ES-I3 (cell line): ENCODE results near the gene TAF3.

Experiments used
- H3K36me3 ChIP-seq: 2 replicates; pipeline ENCODE4 v1.6.1; 2013; ENCODE audit warnings: mild to moderate bottlenecking, low read length, control low read depth, moderate library complexity; ENCODE audit not compliant: insufficient read depth
- H3K4me1 ChIP-seq: 2 replicates; pipeline ENCODE4 v1.6.1; 2013; ENCODE audit warnings: mild to moderate bottlenecking, control low read depth, low read length; ENCODE audit not compliant: insufficient read depth
- H3K9ac ChIP-seq: 2 replicates; pipeline ENCODE4 v1.6.1; 2013; ENCODE audit warnings: low read depth, mild to moderate bottlenecking, low read length, moderate library complexity
- H3K9me3 ChIP-seq: 2 replicates; pipeline ENCODE4 v1.6.1; 2013; ENCODE audit warnings: mild to moderate bottlenecking, low read length, moderate library complexity; ENCODE audit not compliant: control insufficient read depth, insufficient read depth

TAF3 gene

DNA sequence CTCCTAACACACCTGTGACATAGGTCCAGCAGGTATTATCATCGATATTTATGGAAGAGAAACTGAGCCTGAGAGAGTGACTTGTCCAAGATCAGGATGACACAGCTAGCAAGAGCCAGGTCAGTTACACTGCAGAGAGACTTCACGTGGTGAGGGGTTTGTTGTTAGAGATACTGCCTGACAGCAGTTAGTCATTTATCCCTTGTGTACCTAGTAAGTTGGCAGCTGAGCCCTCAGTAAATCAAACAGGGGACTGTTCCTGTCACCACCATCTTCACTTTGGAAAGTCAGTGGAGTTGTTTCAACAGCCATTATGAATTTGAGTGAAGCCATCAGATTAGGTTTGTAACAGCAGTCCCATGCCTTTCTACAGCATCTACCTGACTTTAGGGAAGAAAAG is 148.7 kb downstream of the TAF3 start:
- Histone ChIP-seq H3K36me3 (peaks cover 6% of the 10 kb centered on the region), H3K9ac (no peak overlapping the region), H3K4me1 (no peaks in the 10 kb centered on the region), H3K9me3 (no peaks in the 10 kb centered on the region)

DNA sequence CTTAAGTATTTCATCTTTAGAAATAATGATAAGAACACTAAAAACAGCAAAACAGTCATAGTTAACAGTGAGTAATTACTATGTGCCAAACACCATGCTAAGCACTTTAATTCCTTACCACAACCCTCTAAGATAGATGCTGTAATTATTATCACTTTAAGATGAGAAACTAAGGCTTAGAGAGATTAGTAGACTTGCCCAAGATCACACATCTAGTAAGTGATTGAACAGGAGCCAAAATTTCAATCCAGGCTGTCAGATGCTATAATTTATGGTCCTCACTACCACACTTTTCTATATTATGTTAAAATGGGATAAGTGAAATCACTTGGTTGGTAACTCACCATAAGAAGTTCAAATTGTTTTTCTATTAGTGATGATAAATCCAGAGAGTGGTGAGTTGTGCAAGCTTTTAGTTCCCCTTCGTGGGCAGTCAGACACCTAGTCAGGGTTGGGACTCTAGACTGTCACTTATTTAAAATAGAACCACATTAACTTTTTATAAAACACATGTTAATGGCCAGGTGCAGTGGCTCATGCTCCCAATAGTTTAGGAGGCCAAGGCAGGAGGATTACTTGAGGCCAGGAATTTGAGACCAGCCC is 150.3 kb downstream of the TAF3 start:
- Histone ChIP-seq H3K4me1 (no peaks in the 10 kb centered on the region), H3K9ac (no peak overlapping the region), H3K9me3 (no peaks in the 10 kb centered on the region), H3K36me3 (peaks cover 6% of the 10 kb centered on the region)

DNA sequence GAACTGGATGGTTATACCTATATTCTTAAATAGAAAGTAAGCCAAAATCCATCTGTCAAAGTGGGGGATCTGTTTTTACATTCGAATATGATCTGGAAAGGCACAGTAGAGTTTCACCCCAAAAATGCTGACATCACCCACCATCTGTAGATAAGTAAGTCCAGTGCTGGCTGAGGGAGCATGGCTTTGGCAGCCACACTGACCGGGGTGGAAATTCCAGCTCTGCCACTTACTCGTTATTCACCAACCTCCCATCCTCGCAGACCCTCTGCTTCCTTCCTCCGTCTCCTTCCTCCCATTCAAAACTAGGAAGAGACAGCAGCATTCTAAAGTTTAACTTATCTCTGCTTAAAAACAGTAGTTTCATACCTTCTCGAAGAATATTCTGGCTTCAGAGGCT is 151.3 kb downstream of the TAF3 start:
- Histone ChIP-seq H3K9me3 (no peaks in the 10 kb centered on the region), H3K36me3 (no peaks in the 10 kb centered on the region; the same call in 1 of the 2 replicates), H3K4me1 (no peaks in the 10 kb centered on the region), H3K9ac (no peak overlapping the region)

DNA sequence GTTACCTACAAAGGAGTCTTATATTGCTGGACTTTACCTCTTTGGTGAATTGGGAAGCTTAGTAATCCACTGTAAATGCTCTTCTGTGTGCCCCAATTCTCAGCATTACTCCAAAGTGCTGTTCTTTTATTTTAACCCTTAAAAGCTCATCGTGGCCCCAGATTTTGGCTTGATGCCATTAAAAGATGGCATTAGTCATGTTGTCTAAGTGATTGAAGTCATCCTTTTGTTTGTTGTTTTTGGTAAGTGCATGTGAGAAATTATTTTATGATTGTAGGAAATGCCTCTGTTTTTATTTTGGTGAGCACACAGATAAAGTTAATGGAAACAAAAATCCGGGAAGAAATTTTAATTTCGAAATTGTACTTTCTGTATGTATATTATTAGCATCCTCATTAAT is 153.6 kb downstream of the TAF3 start:
- Histone ChIP-seq H3K36me3 (no peaks in the 10 kb centered on the region; the same call in 1 of the 2 replicates), H3K4me1 (no peaks in the 10 kb centered on the region), H3K9ac (no peak overlapping the region), H3K9me3 (no peaks in the 10 kb centered on the region; the same call in 1 of the 2 replicates)

DNA sequence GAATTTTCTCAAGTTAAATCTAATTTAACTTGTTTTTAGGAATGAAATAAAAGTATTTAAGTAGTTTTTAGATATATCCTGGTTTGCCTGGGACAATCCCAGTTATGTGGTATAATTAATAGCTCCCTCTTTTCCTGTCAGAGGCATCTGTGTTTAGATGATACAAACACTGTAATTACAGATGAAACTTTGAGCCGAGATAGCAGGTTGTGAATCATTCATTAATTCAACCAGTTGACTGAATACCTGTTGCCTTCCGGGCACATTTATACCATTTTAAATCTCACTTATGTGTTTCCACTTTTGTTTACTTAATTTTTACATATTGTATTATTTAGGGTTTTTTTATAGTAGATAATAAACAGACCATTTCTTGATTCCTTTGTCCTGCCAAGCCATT is 154.1 kb downstream of the TAF3 start:
- Histone ChIP-seq H3K9ac (no peak overlapping the region), H3K36me3 (no peaks in the 10 kb centered on the region; the same call in 1 of the 2 replicates), H3K9me3 (no peaks in the 10 kb centered on the region; the same call in 1 of the 2 replicates), H3K4me1 (no peaks in the 10 kb centered on the region)

DNA sequence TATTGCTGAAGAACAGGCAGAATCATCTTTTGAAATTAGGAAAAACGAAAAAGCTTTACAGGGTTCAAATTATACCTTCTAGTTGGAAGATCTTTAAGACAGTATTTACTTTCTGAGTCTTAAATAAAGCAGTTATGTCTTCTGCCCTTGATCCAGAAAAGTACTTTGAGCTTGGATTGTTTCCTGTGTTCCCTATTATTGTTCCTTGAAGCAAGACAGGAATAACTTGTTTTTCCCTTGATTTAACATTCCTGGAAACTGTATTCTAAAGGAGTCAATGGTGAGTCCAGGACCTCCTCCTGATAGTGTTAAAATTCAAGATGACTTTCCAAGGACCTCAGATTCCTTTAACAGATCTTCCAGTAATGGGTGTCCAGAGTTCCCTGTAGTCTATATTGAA is 161.9 kb downstream of the TAF3 start:
- H3K9me3 ChIP-seq: no peaks in the 10 kb centered on the region; the same call in 1 of the 2 replicates
- no peak overlapping the region for H3K9ac ChIP-seq
- H3K4me1 ChIP-seq: no peaks in the 10 kb centered on the region

DNA sequence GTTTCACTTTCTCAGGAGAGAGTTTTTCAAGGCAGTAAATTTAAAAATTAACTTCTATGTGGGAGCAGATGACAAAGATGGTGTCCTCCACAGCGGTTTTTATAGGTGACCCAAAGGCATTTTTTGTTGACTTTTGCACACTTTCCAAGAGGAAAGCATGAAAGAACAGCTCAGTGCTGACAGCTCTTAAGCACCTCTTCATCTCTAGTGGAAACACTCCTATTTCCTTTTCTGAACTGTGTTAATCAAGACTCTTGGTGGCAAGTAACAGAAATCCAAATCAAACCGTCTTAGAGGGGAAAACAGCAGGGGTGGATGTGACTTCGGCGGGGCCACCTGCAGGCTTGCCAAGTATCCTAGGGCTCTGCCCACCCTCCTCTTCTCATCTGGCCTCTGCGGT is 164.4 kb downstream of the TAF3 start:
- Histone ChIP-seq H3K4me1 (no peaks in the 10 kb centered on the region), H3K36me3 (no peaks in the 10 kb centered on the region), H3K9ac (no peak overlapping the region), H3K9me3 (no peaks in the 10 kb centered on the region)

More for the DNA sequence above, 161.9 kb downstream of the TAF3 start:
- no peaks in the 10 kb centered on the region for H3K36me3 ChIP-seq

DNA sequence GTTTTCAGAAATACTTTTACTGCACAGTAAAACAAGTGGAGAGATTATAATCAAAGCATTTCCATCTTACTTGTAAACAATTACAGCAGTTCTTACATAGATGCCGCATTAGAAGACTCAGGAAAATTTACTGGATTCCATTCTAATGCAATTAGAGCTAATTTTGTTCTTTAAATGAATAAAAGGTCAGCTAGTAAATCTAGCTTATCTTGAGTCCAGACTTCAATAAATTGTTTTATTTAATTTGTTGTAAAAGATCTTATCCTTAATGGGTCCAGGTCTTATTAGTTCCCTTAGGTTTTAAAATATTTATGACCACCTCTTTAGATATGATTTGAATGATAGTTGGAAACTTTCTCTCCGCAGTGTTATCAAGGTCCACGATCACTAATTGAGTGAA is 166.0 kb downstream of the TAF3 start:
- Histone ChIP-seq H3K4me1 (no peaks in the 10 kb centered on the region), H3K9ac (no peak overlapping the region), H3K36me3 (no peaks in the 10 kb centered on the region), H3K9me3 (no peaks in the 10 kb centered on the region)

DNA sequence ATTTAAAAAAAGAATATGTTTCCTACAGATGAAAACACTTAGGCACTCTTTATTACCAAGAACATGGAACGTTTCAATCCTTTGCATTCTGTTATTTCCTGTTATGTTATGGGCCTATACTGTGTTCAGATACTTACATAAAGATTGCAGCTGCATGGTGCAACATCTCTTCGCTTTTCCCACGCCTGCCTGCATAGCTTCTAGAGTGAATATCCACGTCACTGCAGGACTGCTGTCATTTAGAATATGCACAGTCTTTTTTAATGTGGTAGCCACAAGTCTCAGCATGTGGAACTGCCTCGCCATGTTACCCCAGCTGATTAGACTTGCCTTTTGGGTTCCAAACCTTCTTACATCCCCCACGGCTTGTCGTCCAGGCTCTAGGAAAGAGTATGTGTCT is 166.6 kb downstream of the TAF3 start:
- Histone ChIP-seq H3K9me3 (no peaks in the 10 kb centered on the region), H3K4me1 (no peaks in the 10 kb centered on the region), H3K36me3 (no peaks in the 10 kb centered on the region), H3K9ac (no peak overlapping the region)

DNA sequence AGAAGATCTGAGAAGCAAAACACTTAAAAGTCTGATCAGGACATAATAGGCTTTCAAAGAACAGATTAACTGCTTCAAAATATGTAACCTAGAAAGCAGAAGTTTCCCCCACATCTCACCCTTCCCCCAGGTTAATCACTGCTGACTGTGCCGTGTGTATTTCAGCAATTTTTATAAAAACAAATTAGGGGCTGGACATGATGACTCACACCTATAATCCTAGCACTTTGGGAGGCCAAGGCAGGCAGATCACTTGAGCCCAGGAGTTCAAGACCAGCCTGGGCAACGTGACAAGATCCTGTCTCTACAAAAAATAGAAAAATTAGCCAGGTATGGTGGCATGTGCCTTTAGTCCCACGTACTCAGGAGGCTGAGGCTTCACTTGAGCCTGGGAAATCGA is 168.5 kb downstream of the TAF3 start:
- no peaks in the 10 kb centered on the region for H3K9me3 ChIP-seq
- no peak overlapping the region for H3K9ac ChIP-seq
- no peaks in the 10 kb centered on the region for H3K4me1 ChIP-seq
- no peaks in the 10 kb centered on the region for H3K36me3 ChIP-seq

DNA sequence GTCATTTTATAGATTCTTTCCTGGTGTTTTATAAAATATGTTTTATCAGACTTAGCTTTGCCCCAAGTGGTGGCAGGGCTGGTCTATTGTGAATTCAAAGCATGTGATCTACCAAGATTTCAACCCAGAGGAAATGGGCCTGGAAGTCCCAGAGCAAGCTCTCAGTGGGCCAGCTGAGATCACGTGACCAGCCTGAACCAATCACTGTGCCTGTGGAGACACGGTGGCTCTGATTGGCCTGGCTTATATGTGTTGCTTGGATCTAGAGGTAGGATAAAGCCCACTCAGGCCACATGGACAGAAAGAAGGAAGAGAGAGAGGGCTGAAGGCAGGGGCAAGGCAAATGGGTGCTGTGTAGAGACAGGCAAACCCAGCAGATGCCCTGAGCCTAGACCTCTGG is 170.7 kb downstream of the TAF3 start:
- Histone ChIP-seq H3K9me3 (no peaks in the 10 kb centered on the region), H3K9ac (no peak overlapping the region), H3K36me3 (no peaks in the 10 kb centered on the region), H3K4me1 (no peaks in the 10 kb centered on the region)

DNA sequence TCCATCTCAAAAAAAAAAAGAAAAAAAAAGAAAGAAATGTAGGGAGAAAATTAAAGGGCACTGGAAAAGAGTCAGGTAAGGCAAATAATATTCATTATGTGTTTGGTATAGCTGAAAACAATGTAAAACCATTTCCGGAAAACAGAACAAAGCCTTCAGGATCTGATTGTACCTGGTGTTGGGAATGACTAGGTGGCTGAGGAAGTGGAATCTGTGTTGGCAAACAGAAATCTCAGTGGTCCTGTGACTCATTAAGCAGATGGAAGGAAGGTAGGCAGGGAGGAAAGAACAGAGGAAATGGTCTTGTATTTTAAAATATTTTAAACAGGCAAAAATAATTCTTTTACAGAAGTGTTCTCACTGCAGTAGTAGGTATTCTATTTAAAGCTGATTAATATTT is 180.5 kb downstream of the TAF3 start:
- Histone ChIP-seq H3K36me3 (no peaks in the 10 kb centered on the region), H3K9ac (no peak overlapping the region), H3K4me1 (no peaks in the 10 kb centered on the region), H3K9me3 (no peaks in the 10 kb centered on the region; the same call in 1 of the 2 replicates)

DNA sequence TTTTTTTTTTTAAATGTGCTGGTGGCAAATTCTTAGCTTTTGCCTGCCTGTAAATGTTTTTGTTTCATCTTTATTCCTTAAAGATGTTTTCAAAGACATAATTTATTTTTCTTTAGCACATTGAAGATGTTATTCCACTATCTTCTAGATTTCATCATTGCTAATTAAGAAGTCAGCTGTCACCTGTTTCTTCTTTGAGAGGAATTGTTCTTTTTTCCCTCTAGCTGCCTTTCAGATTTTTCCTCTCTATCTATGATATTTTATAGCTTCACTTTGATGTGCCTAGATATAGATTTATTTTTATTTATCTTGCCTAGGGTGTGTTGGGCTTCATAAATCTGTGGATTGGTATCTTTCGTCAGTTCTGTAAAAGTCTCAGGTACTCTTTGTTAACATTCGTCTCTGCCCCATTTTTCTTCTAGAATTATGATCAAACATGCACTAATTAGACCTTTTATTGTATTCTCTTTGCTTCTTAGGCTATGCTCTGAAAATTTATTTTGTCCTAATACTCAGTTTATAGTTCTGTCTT is 186.2 kb downstream of the TAF3 start:
- no peak overlapping the region for H3K9ac ChIP-seq
- H3K36me3 ChIP-seq: no peaks in the 10 kb centered on the region
- H3K4me1 ChIP-seq: no peaks in the 10 kb centered on the region
- H3K9me3 ChIP-seq: peaks cover 3% of the 10 kb centered on the region

DNA sequence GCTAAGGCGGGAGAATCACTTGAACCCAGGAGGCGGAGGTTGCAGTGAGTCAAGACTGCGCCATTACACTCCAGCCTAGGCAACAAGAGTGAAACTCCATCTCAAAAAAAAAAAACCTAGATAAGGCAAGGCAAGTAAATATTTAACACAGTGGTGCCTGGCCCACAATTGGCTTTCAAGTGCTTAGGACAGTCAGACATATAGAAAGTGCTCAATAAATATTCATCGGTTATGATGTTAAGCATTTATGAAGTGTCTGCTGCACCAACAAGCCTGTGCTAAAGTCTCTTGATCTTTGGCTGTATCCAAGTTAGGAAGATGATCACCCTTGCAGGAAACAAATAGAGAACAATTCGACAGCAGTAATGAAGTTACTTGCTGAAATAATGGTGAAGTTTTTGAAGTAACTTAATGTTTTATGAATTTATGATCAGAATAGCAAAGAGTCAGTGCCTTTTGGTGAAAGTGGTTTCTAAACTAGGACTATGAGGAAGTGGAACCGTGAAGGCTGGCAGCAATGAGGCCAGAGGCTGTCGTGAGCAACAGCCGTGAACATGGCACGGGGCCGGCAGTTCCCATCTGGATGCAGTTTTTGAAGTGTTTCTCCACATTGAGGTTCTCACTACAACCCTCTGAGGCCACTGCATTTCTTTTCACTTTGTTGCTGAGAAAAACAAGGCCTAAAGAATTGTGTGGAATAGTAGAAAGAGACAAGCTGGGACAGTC is 188.1 kb downstream of the TAF3 start:
- Histone ChIP-seq H3K9me3 (peaks cover 3% of the 10 kb centered on the region), H3K36me3 (no peaks in the 10 kb centered on the region), H3K9ac (no peak overlapping the region), H3K4me1 (no peaks in the 10 kb centered on the region)

DNA sequence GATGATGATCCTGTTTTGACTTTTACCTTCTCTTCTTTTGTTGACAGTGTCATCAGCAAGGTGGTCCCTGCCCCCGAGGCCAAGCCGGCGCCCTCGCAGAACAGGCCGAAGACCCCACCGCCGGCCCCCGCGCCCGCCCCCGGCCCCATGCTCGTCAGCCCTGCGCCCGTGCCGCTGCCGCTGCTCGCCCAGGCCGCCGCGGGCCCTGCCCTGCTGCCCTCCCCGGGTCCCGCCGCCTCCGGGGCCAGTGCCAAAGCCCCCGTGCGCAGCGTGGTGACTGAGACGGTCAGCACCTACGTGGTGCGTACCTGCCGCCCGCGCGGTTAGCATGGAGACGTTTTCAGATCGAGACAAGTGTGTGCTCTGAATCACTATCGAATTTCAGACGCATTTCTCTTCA is 190.7 kb downstream of the TAF3 start:
- Histone ChIP-seq H3K36me3 (no peaks in the 10 kb centered on the region), H3K9me3 (peaks cover 3% of the 10 kb centered on the region), H3K4me1 (no peaks in the 10 kb centered on the region), H3K9ac (no peak overlapping the region)
